Activated naive CD8-positive, alpha-beta T cell (primary cell): Measurements from ENCODE around the gene CDC42BPA.
"Not testable (repeated sequence)": the region's sequence is repeated elsewhere in the genome, so short reads cannot be mapped to it uniquely, and the experiment has no call there.

Experiments used
- H3K27ac Mint-ChIP-seq: one replicate; pipeline ENCODE4 v1.8.0; 2021; ENCODE audit warnings: mixed read lengths
- H3K27me3 Mint-ChIP-seq: one replicate; pipeline ENCODE4 v1.8.0; 2021; ENCODE audit warnings: mixed read lengths
- H3K36me3 Mint-ChIP-seq: one replicate; pipeline ENCODE4 v1.8.0; 2021; ENCODE audit warnings: mixed read lengths
- H3K4me1 Mint-ChIP-seq: one replicate; pipeline ENCODE4 v1.8.0; 2021; ENCODE audit warnings: low read depth, mixed read lengths
- H3K4me3 Mint-ChIP-seq: one replicate; pipeline ENCODE4 v1.8.0; 2021; ENCODE audit warnings: mild to moderate bottlenecking, mixed read lengths
- H3K9me3 Mint-ChIP-seq: one replicate; pipeline ENCODE4 v1.8.0; 2021; ENCODE audit warnings: low read depth, mixed read lengths

Gene CDC42BPA

GRCh38 chr1:227304665-227305064 is 13.6 kb downstream of the CDC42BPA start:
- Mint-ChIP-seq H3K36me3 (no peaks in the 10 kb centered on the region), H3K4me1 (peaks cover 4% of the 10 kb centered on the region), H3K27ac (no peak overlapping the region), H3K27me3 (peaks cover 10% of the 10 kb centered on the region), H3K4me3 (no peak overlapping the region), H3K9me3 (no peaks in the 10 kb centered on the region)

DNA sequence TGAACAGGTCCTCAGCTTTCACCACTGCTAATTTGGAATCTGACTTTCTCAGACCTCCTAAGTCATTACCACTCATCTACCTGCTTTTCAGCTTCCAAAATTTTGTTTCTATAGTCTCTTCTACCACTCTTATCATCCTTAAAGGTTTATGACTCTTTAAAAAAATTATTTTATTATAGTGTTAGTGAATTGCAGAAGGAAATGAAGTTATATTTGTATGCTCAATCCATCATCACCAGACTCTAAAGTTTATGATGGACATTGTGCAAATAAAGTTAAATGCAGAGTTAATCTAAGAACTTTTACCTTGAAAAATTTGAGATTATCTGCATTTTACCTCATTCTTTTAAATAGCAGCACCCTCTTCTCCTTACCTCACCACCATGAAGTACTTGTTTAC is 14.6 kb downstream of the CDC42BPA start:
- H3K27me3 Mint-ChIP-seq = peaks cover 10% of the 10 kb centered on the region
- H3K36me3 Mint-ChIP-seq = no peaks in the 10 kb centered on the region
- H3K27ac Mint-ChIP-seq = no peak overlapping the region
- no peaks in the 10 kb centered on the region for H3K9me3 Mint-ChIP-seq
- no peak overlapping the region for H3K4me3 Mint-ChIP-seq
- peaks cover 4% of the 10 kb centered on the region for H3K4me1 Mint-ChIP-seq

DNA sequence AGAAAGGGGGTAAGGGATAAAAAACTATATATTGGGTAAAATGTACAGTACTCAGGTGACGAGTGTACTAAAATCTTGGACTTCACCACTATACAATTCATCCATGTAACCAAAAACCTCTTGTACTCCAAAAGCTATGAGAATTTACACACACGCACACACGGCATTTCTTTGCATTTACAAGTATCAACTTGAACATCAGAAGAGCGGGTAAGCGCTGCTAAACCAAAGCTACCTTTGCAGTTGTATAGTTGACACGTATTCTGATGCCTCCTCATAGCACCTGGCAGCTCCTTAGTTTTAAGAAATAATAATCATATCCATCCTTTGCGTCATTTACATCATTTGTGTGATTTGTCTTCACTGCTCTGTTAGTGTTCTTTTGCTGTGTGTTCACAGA is 17.6 kb downstream of the CDC42BPA start:
- Mint-ChIP-seq H3K27me3 (peaks cover 15% of the 10 kb centered on the region), H3K9me3 (no peaks in the 10 kb centered on the region), H3K36me3 (no peaks in the 10 kb centered on the region), H3K4me1 (no peaks in the 10 kb centered on the region), H3K27ac (no peak overlapping the region), H3K4me3 (no peak overlapping the region)

GRCh38 chr1:227299688-227300087 is 18.6 kb downstream of the CDC42BPA start:
- no peak overlapping the region for H3K4me3 Mint-ChIP-seq
- H3K27me3 Mint-ChIP-seq = peaks cover 15% of the 10 kb centered on the region
- H3K36me3 Mint-ChIP-seq = no peaks in the 10 kb centered on the region
- H3K4me1 Mint-ChIP-seq = no peaks in the 10 kb centered on the region
- no peak overlapping the region for H3K27ac Mint-ChIP-seq
- no peaks in the 10 kb centered on the region for H3K9me3 Mint-ChIP-seq

GRCh38 chr1:227299241-227299627 is 19.1 kb downstream of the CDC42BPA start:
- H3K4me1 Mint-ChIP-seq = no peaks in the 10 kb centered on the region
- no peaks in the 10 kb centered on the region for H3K36me3 Mint-ChIP-seq
- peaks cover 16% of the 10 kb centered on the region for H3K27me3 Mint-ChIP-seq
- H3K9me3 Mint-ChIP-seq = no peaks in the 10 kb centered on the region
- no peak overlapping the region for H3K4me3 Mint-ChIP-seq
- H3K27ac Mint-ChIP-seq = no peak overlapping the region

- Mint-ChIP-seq H3K27ac (no peak overlapping the region), H3K4me1 (no peaks in the 10 kb centered on the region), H3K9me3 (no peaks in the 10 kb centered on the region), H3K27me3 (peaks cover 17% of the 10 kb centered on the region), H3K36me3 (no peaks in the 10 kb centered on the region), H3K4me3 (no peak overlapping the region)
These were observed 19.6 kb downstream of the CDC42BPA start for GRCh38 chr1:227298512-227299240.

DNA sequence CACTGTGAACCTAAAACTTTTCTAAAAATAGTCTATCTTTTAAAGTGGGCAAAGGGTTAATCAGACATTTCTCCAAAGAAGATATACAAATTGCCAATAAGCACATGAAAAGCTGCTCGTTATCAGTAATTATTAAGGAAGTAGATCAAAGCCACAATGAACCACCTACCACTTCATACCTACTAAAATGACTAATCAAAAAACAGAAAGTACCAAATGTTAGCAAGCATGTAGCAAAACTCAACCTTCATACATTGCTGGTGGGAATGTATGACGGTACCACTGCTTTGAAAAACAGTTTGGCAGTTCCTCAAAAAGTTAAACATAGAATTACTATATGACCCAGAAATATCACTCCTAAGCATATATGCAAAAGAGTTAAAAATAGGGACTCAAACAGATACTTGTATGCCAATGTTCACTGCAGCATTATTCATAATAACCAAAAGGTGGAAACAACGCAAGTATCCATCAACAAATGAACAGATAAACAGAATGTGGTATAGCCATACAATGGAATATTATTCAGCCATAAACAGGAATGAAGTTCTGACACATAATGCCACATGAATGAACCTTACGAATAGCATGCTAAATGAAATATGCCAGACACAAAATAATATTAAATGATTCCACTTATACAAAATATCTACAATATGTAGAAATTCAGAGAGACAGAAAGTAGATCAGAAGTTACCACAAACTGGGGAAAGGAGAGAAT is 21.1 kb downstream of the CDC42BPA start:
- H3K27ac Mint-ChIP-seq = no peak overlapping the region
- no peaks in the 10 kb centered on the region for H3K36me3 Mint-ChIP-seq
- H3K4me1 Mint-ChIP-seq = no peaks in the 10 kb centered on the region
- no peak overlapping the region for H3K4me3 Mint-ChIP-seq
- peaks cover 21% of the 10 kb centered on the region for H3K27me3 Mint-ChIP-seq
- H3K9me3 Mint-ChIP-seq = no peaks in the 10 kb centered on the region

DNA sequence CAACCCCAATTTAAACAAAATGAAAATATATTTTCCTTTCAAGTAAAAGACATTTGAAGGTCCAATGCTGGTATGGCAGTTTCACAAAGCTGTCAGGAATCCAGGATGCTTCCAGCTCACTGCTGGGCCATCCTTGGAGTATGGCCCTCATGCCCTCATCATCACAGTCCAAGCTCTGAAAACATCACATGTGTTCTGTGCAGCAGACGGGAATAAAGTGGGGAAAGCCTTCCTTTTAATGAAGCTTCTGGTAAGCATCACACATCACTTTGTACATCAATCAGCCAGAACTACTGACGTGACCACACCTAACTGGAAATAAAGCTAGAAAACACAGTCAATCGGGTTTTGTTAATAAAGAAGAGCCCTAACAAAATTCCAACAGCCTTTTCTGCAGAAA is 22.7 kb downstream of the CDC42BPA start:
- no peak overlapping the region for H3K4me3 Mint-ChIP-seq
- H3K36me3 Mint-ChIP-seq = no peaks in the 10 kb centered on the region
- peaks cover 19% of the 10 kb centered on the region for H3K27me3 Mint-ChIP-seq
- H3K9me3 Mint-ChIP-seq = no peaks in the 10 kb centered on the region
- no peaks in the 10 kb centered on the region for H3K4me1 Mint-ChIP-seq
- H3K27ac Mint-ChIP-seq = no peak overlapping the region

- Mint-ChIP-seq H3K4me3 (no peak overlapping the region), H3K27ac (no peak overlapping the region), H3K36me3 (no peaks in the 10 kb centered on the region), H3K9me3 (peaks cover 13% of the 10 kb centered on the region), H3K4me1 (no peaks in the 10 kb centered on the region), H3K27me3 (peaks cover 9% of the 10 kb centered on the region)
These were observed 32.5 kb downstream of the CDC42BPA start for GRCh38 chr1:227285745-227286144.

DNA sequence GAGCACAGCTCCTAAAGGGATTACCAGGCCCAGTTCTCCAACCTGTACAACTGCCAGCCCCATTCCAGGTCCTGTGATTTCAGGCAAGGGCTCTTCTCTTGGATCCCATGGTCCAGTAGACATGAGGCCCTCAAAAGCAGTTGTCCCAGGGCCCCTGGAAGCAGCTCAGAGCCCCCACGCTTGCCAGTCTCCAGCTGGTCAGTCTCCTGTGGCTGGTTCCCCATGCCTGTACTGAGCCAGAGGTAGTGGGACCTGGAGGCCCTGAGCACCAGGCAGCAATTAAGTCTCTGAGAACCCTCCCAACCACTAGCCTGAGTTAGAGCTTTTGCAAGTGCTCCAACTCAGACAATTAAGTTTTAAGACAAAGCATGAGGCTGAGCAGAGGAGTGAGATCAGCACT is 36.9 kb downstream of the CDC42BPA start:
- Mint-ChIP-seq H3K4me3 (no peak overlapping the region), H3K27me3 (no peaks in the 10 kb centered on the region), H3K9me3 (peaks cover 10% of the 10 kb centered on the region), H3K36me3 (no peaks in the 10 kb centered on the region), H3K27ac (no peak overlapping the region), H3K4me1 (no peaks in the 10 kb centered on the region)

GRCh38 chr1:227280836-227281235 is 37.5 kb downstream of the CDC42BPA start:
- no peaks in the 10 kb centered on the region for H3K36me3 Mint-ChIP-seq
- no peak overlapping the region for H3K27ac Mint-ChIP-seq

GRCh38 chr1:227276156-227276693 is 42.1 kb downstream of the CDC42BPA start:
- not testable (repeated sequence) for H3K36me3 Mint-ChIP-seq, H3K27ac Mint-ChIP-seq, H3K27me3 Mint-ChIP-seq, H3K4me3 Mint-ChIP-seq, H3K9me3 Mint-ChIP-seq, H3K4me1 Mint-ChIP-seq

More at GRCh38 chr1:227280836-227281235, 37.5 kb downstream of the CDC42BPA start:
- Mint-ChIP-seq H3K4me1 (no peaks in the 10 kb centered on the region), H3K4me3 (no peak overlapping the region), H3K27me3 (no peaks in the 10 kb centered on the region), H3K9me3 (peaks cover 4% of the 10 kb centered on the region)

- H3K4me1 Mint-ChIP-seq = no peaks in the 10 kb centered on the region
- H3K4me3 Mint-ChIP-seq = no peak overlapping the region
- no peaks in the 10 kb centered on the region for H3K36me3 Mint-ChIP-seq
- peaks cover 3% of the 10 kb centered on the region for H3K27me3 Mint-ChIP-seq
- H3K27ac Mint-ChIP-seq = no peak overlapping the region
- H3K9me3 Mint-ChIP-seq = no peaks in the 10 kb centered on the region
These were observed 44.7 kb downstream of the CDC42BPA start for GRCh38 chr1:227273557-227273956.

DNA sequence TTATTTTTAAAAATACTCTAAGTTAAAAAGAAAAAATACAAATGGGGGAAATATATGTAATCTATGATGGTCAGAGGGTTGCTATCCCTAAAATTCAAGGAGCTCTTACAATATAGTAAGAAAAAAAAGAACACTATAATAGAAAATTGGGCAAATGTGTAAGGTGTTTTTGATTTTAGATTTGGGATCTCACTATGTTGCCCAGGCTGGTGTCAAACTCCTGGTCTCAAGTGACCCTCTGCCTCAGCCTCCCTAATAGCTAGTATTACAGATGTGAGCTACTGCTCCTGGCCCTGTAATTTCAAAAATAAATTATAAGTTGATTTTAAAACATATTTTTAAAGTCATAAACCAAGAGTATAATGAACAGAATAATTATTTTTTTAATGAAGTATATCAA is 45.9 kb downstream of the CDC42BPA start:
- H3K9me3 Mint-ChIP-seq = no peaks in the 10 kb centered on the region
- no peaks in the 10 kb centered on the region for H3K4me1 Mint-ChIP-seq
- peaks cover 4% of the 10 kb centered on the region for H3K27me3 Mint-ChIP-seq
- no peak overlapping the region for H3K27ac Mint-ChIP-seq
- no peaks in the 10 kb centered on the region for H3K36me3 Mint-ChIP-seq
- H3K4me3 Mint-ChIP-seq = no peak overlapping the region

GRCh38 chr1:227270554-227270953 is 47.7 kb downstream of the CDC42BPA start:
- Mint-ChIP-seq H3K27me3 (peaks cover 7% of the 10 kb centered on the region), H3K9me3 (no peaks in the 10 kb centered on the region), H3K36me3 (no peaks in the 10 kb centered on the region), H3K4me1 (no peaks in the 10 kb centered on the region), H3K27ac (no peak overlapping the region), H3K4me3 (no peak overlapping the region)
